ENCODE measurements around the gene ANKRD22.
A peak's percentile ranks its signal among the peaks of the same experiment; 100 is the strongest.

The ANKRD22 gene

GRCh38 chr10:88830643-88831268 is 20.9 kb downstream of the ANKRD22 start:
- no peak for TF ChIP-seq CTCF (conservative IDR thresholded peaks at IDR 0.05; ENCODE audit: low read length)
- no peak for TF ChIP-seq EZH2phosphoT487 (IDR thresholded peaks at IDR 0.05; ENCODE audit: borderline replicate concordance)
- Histone ChIP-seq H3K9ac (ENCODE audit: low read depth, low read length, poor library complexity, severe bottlenecking) (no peak overlapping the region), H3K9me2 (replicated peaks; ENCODE audit: low read depth, low read length) (no peaks in the 10 kb centered on the region), H3K9me3 (ENCODE audit: insufficient read depth, low read depth, low read length) (no peaks in the 10 kb centered on the region), H3K79me2 (ENCODE audit: insufficient read depth, low read length) (no peaks in the 10 kb centered on the region), H2AFZ (ENCODE audit: low read length) (0 out of 2 replicates have a peak overlapping the region, but pooled peaks have one; percentile 13), H3K36me3 (ENCODE audit: insufficient read depth, low read length) (no peaks in the 10 kb centered on the region), H3K4me1 (ENCODE audit: insufficient read depth, low read length, poor library complexity, severe bottlenecking) (peaks cover 46% of the 10 kb centered on the region), H3F3A (ENCODE audit: low read depth) (no peaks in the 10 kb centered on the region), H3K4me3 (ENCODE audit: low read length, poor library complexity, severe bottlenecking) (no peak overlapping the region), H3K27me3 (ENCODE audit: insufficient read depth, low read length, poor library complexity, severe bottlenecking) (no peaks in the 10 kb centered on the region), H3K4me2 (ENCODE audit: low read depth, low read length, poor library complexity, severe bottlenecking) (peak overlapping the region; percentile 21), H4K20me1 (ENCODE audit: insufficient read depth, low read length, poor library complexity, severe bottlenecking) (no peaks in the 10 kb centered on the region)

- no peaks in the 10 kb centered on the region for H3F3A ChIP-seq (ENCODE audit: low read depth)
- H3K4me2 ChIP-seq (ENCODE audit: low read depth, low read length, poor library complexity, severe bottlenecking): no peak overlapping the region
- TF ChIP-seq CTCF (conservative IDR thresholded peaks at IDR 0.05; ENCODE audit: low read length): no peak
- TF ChIP-seq EZH2phosphoT487 (IDR thresholded peaks at IDR 0.05; ENCODE audit: borderline replicate concordance): no peak
- no peaks in the 10 kb centered on the region for H3K9me2 ChIP-seq (replicated peaks; ENCODE audit: low read depth, low read length)
- H3K79me2 ChIP-seq (ENCODE audit: insufficient read depth, low read length): no peaks in the 10 kb centered on the region
- no peak overlapping the region for H3K4me3 ChIP-seq (ENCODE audit: low read length, poor library complexity, severe bottlenecking)
- no peak overlapping the region for H2AFZ ChIP-seq (ENCODE audit: low read length)
- no peaks in the 10 kb centered on the region for H4K20me1 ChIP-seq (ENCODE audit: insufficient read depth, low read length, poor library complexity, severe bottlenecking)
- H3K9me3 ChIP-seq (ENCODE audit: insufficient read depth, low read depth, low read length): no peaks in the 10 kb centered on the region
- H3K9ac ChIP-seq (ENCODE audit: low read depth, low read length, poor library complexity, severe bottlenecking): no peak overlapping the region
- no peaks in the 10 kb centered on the region for H3K27me3 ChIP-seq (ENCODE audit: insufficient read depth, low read length, poor library complexity, severe bottlenecking)
- H3K4me1 ChIP-seq (ENCODE audit: insufficient read depth, low read length, poor library complexity, severe bottlenecking): peaks cover 32% of the 10 kb centered on the region
- no peaks in the 10 kb centered on the region for H3K36me3 ChIP-seq (ENCODE audit: insufficient read depth, low read length)
Measured at GRCh38 chr10:88828310-88828709, 23.3 kb downstream of the ANKRD22 start.

GRCh38 chr10:88827671-88828070 is 24.0 kb downstream of the ANKRD22 start:
- Histone ChIP-seq H3K4me1 (ENCODE audit: insufficient read depth, low read length, poor library complexity, severe bottlenecking) (peaks cover 25% of the 10 kb centered on the region), H3K27me3 (ENCODE audit: insufficient read depth, low read length, poor library complexity, severe bottlenecking) (no peaks in the 10 kb centered on the region), H3K4me3 (ENCODE audit: low read length, poor library complexity, severe bottlenecking) (no peak overlapping the region), H2AFZ (ENCODE audit: low read length) (no peak overlapping the region), H4K20me1 (ENCODE audit: insufficient read depth, low read length, poor library complexity, severe bottlenecking) (no peaks in the 10 kb centered on the region), H3K9me2 (replicated peaks; ENCODE audit: low read depth, low read length) (no peaks in the 10 kb centered on the region), H3K79me2 (ENCODE audit: insufficient read depth, low read length) (no peaks in the 10 kb centered on the region), H3K36me3 (ENCODE audit: insufficient read depth, low read length) (no peaks in the 10 kb centered on the region), H3K9ac (ENCODE audit: low read depth, low read length, poor library complexity, severe bottlenecking) (no peak overlapping the region), H3F3A (ENCODE audit: low read depth) (no peaks in the 10 kb centered on the region), H3K4me2 (ENCODE audit: low read depth, low read length, poor library complexity, severe bottlenecking) (no peak overlapping the region), H3K9me3 (ENCODE audit: insufficient read depth, low read depth, low read length) (no peaks in the 10 kb centered on the region)
- TF ChIP-seq CTCF (conservative IDR thresholded peaks at IDR 0.05; ENCODE audit: low read length): no peak
